Transverse colon (tissue), 4 donors: ENCODE data around the gene CFAP65. TPM values are rescaled to one million over a fixed set of nuclear protein-coding genes. Genes with fewer than 3 reads are reported as not detected.

Experiments
- DNase-seq: peaks from one replicate; pipeline ENCODE4 v3.0.0-alpha.2; 2019
- H3K27ac ChIP-seq, 4 donors: fragments of 200-600 bp; sonication (generic); 2 replicates each; pipeline ENCODE4 v1.5.1; 2016 to 2018; ENCODE audit warnings: inconsistent platforms in 4 of 4
- H3K27me3 ChIP-seq: fragments of 200-600 bp; sonication (generic); 2 replicates; pipeline ENCODE4 v1.5.1; 2017; ENCODE audit warnings: inconsistent platforms
- H3K36me3 ChIP-seq, 4 donors: fragments of 200-600 bp; sonication (generic); 2 replicates each; pipeline ENCODE4 v1.5.1; 2017 to 2019; ENCODE audit warnings: inconsistent platforms in 4 of 4
- H3K4me1 ChIP-seq, 4 donors: fragments of 200-600 bp; sonication (generic); 2 replicates each; pipeline ENCODE4 v1.5.1; 2017 to 2020; ENCODE audit warnings: inconsistent platforms in 4 of 4
- H3K4me3 ChIP-seq, 4 donors: fragments of 200-600 bp; sonication (generic); 1 replicate in 1 of 4; 2 replicates in 3 of 4; pipeline versions ENCODE4 v1.5.1 to v1.6.1; 2017 to 2019; ENCODE audit warnings: inconsistent platforms in 4 of 4
- H3K9me3 ChIP-seq, 2 donors: fragments of 200-600 bp; sonication (generic); 2 replicates each; pipeline ENCODE4 v1.5.1; 2017 to 2019; ENCODE audit warnings: inconsistent platforms in 2 of 2
- EP300 ChIP-seq: sonication (generic); formaldehyde crosslinking; IDR thresholded peaks from one replicate; pipeline ENCODE4 v1.6.1; 2017; ENCODE audit warnings: antibody characterized with exemption, low read depth
- POLR2A ChIP-seq: fragments of 450-650 bp; IDR thresholded peaks from one replicate; pipeline ENCODE4 v1.6.1; 2016; ENCODE audit warnings: antibody characterized with exemption, mild to moderate bottlenecking, moderate library complexity
- POLR2AphosphoS5 ChIP-seq, 3 donors: sonication (generic); formaldehyde crosslinking; IDR thresholded peaks; one replicate each; pipeline ENCODE4 v1.6.1; 2016; ENCODE audit warnings: antibody characterized with exemption in 3 of 3
- WGBS, 2 donors: methylation state at CpG; one replicate each; pipeline ENCODE4 v1.1.5; 2018; ENCODE audit warnings: low coverage in 1 of 2; 5-methylcytosine and 5-hydroxymethylcytosine counted together
- in situ Hi-C, 4 donors: fragments of 200-750 bp; cut with MboI; loops; one replicate each; pipeline versions ENCODE4 v1.15.0 to v1.15.1; 2017; ENCODE audit warnings: low sequenced_read_pairs in 3 of 4, low pct_ligation_motif_present in 1 of 4, low pct_unique_long_range_greater_than_20kb in 1 of 4
- intact Hi-C: fragments of 100-400 bp; cut with DNase I; formaldehyde crosslinking; loops from one replicate; pipeline ENCODE4 v1.15.1; 2023; ENCODE audit warnings: low total_unique reads
- total RNA-seq, 4 donors: library from RNA; depleted of rRNA; stranded (reverse); fragments of >200 nt; gene quantifications; one replicate each; pipeline ENCODE4 v1.1.0, GENCODE V29; 2016
- TF ChIP-seq, protein P1 (sequence below), 5 experiments: fragments of 200-600 bp in 3 of 5; fragments of 450-650 bp in 2 of 5; sonication (generic) in 3 of 5; IDR thresholded peaks; 1 replicate in 2 of 5; 2 replicates in 3 of 5; pipeline ENCODE4 v1.5.1; 2016 to 2017; ENCODE audit warnings: antibody characterized with exemption in 5 of 5, inconsistent platforms in 3 of 5, mild to moderate bottlenecking in 2 of 5, moderate library complexity in 1 of 5

The CFAP65 gene
- total RNA-seq, 4 donors from 2014 or later, result 0.64 to 3.0 (median 1.5) TPM; not detected in 1

DNA sequence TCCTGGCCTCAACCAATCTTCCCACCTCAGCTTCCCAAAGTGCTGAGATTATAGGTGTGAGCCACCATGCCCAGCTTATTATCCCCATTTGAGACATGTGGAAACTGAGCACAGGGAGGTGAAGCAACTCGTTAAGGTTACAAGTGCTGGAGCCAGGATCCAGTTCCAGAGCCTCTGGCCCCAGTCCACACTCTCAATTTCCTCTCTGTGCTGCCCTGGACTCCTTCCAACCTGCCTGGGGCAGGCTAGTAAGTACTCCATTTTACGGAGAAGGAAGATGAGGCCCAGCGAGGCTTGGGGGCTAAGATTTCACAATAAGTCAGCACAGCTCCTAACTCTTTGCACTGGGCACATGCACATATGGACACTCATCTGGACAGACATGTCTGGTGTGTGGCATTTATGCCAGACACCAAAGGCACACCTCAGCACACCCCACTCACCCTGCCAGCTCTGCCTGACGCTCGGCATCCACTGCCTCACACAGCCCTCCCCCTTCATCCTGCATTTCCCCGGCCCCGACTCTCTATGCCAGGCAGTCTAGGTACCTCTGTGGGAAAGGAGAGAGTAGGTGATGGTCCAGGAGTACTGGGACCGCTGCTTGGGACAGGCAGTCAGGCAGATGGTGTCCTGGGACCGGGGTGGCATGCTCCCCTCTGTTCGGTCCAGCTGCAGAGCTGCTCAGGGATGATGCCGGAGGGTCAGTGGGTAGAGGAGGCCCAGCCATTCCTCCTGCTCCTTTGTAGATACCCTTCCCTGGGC is 20.5 kb downstream of the CFAP65 start:
- Histone ChIP-seq H3K27ac (no peak overlapping the region), H3K4me1 (no peaks in the 10 kb centered on the region), H3K27me3 (no peaks in the 10 kb centered on the region), H3K9me3 (no peaks in the 10 kb centered on the region), H3K4me3 (no peak overlapping the region), H3K36me3 (no peaks in the 10 kb centered on the region)
- TF ChIP-seq POLR2AphosphoS5 (IDR thresholded peaks at IDR 0.05), result no peak
- TF ChIP-seq, protein P1, sequence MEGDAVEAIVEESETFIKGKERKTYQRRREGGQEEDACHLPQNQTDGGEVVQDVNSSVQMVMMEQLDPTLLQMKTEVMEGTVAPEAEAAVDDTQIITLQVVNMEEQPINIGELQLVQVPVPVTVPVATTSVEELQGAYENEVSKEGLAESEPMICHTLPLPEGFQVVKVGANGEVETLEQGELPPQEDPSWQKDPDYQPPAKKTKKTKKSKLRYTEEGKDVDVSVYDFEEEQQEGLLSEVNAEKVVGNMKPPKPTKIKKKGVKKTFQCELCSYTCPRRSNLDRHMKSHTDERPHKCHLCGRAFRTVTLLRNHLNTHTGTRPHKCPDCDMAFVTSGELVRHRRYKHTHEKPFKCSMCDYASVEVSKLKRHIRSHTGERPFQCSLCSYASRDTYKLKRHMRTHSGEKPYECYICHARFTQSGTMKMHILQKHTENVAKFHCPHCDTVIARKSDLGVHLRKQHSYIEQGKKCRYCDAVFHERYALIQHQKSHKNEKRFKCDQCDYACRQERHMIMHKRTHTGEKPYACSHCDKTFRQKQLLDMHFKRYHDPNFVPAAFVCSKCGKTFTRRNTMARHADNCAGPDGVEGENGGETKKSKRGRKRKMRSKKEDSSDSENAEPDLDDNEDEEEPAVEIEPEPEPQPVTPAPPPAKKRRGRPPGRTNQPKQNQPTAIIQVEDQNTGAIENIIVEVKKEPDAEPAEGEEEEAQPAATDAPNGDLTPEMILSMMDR (IDR thresholded peaks at IDR 0.05), result no peak
- no peak for TF ChIP-seq POLR2A
- no peak for TF ChIP-seq EP300
- intact Hi-C loops (no loop called here), in situ Hi-C loops (loop anchor here in 1 of 4 donors (10.0 kb wide), 1 partner anchor 134 kb away; no protein-coding TSS in a partner anchor)
- no peak for DNase-seq
- WGBS, 2 donors, result 73% methylated on average over 11 of the region's 11 CpGs; no CpG with 5 or more reads in 1 of the 2 donors

DNA sequence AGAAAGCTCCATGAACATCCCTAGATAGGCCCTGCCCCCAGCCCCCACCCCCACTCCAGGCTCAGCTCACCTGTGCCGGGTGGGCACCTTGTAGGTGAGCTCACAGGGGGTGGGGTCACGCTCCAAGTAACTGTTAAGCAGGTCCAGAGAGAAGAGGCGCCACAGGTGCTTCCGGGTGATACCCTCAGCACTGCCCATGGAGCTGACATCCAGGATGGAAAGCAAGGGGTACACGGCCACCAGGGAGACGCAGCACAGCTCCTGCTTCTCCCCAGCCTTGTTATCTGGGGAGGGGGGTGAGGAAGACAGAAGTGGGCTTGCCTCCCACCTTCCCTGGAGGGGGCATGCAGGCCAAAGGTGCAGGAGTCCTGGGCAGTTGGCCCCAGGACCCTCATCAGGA is 21.9 kb downstream of the CFAP65 start:
- no peak overlapping the region for H3K27ac ChIP-seq
- H3K27me3 ChIP-seq, result no peaks in the 10 kb centered on the region
- H3K36me3 ChIP-seq, result no peaks in the 10 kb centered on the region
- H3K4me3 ChIP-seq, result no peak overlapping the region
- in situ Hi-C loops, result no loop called here
- no peaks in the 10 kb centered on the region for H3K4me1 ChIP-seq
- H3K9me3 ChIP-seq, result no peaks in the 10 kb centered on the region
- 83% methylated on average over 6 of the region's 6 CpGs; no CpG with 5 or more reads in 1 of the 2 donors for WGBS, 2 donors
- intact Hi-C loops, result no loop called here
- TF ChIP-seq POLR2AphosphoS5 (IDR thresholded peaks at IDR 0.05), result no peak
- no peak for TF ChIP-seq POLR2A
- DNase-seq, result no peak

DNA sequence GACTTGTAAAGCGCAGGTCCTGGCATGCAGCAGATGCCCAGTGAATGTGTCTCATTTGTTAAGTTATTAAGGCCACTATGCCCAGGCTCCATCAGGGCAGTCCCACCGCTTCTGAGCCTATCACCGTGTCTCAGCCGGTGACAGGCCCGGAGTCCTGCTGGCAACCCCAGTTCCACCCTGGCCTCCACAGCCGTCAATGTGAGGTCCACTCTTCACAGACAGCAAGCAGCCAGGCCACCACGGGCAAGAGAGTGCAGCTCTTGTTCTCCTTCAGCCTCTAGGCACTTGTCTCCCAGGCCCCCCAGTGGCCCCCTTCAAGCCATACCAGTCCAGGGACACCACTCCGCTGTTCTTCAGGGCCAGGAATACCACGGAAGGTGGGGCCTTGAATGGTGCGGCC is 22.6 kb downstream of the CFAP65 start:
- 90 to 91% methylated on average over 2 to 10 of the region's 10 CpGs for WGBS, 2 donors

DNA sequence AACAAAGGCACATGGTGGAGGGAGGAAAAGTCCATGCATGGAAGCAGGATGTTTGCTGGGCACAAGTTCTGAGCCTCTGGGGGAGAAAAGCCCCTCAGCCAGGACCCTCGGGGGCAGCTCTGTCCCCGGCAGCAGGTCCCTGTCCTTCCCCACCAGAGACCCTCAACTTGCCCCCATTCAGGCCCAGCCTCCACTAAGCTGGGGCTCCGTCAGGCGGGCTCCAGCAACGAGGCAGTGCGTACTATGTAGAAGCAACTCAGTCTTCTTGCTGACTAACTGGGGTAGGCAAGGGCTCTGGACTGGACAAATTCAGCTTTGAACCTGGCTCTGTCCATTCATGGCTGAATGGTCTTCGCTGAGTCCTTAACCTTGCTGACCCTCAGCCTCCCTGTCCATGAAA is 23.0 kb downstream of the CFAP65 start:
- Histone ChIP-seq H3K4me3 (no peak overlapping the region), H3K9me3 (no peaks in the 10 kb centered on the region), H3K36me3 (no peaks in the 10 kb centered on the region), H3K27me3 (peaks cover 1% of the 10 kb centered on the region), H3K4me1 (no peaks in the 10 kb centered on the region), H3K27ac (no peak overlapping the region)
- DNase-seq, result no peak
- in situ Hi-C loops, result no loop called here
- WGBS, 2 donors, result 72 to 74% methylated on average over 4 to 7 of the region's 7 CpGs
- intact Hi-C loops, result no loop called here
- TF ChIP-seq EP300, result no peak
- TF ChIP-seq, protein P1 (IDR thresholded peaks at IDR 0.05), result no peak
- TF ChIP-seq POLR2AphosphoS5 (IDR thresholded peaks at IDR 0.05), result no peak
- no peak for TF ChIP-seq POLR2A

More for the DNA sequence above, 22.6 kb downstream of the CFAP65 start:
- Histone ChIP-seq H3K9me3 (no peaks in the 10 kb centered on the region), H3K4me3 (no peak overlapping the region), H3K27me3 (no peaks in the 10 kb centered on the region), H3K4me1 (no peaks in the 10 kb centered on the region), H3K36me3 (no peaks in the 10 kb centered on the region), H3K27ac (no peak overlapping the region)
- in situ Hi-C loops, result no loop called here
- TF ChIP-seq, protein P1 (IDR thresholded peaks at IDR 0.05), result no peak
- TF ChIP-seq POLR2A (no peak), EP300 (no peak), POLR2AphosphoS5 (IDR thresholded peaks at IDR 0.05) (no peak)
- DNase-seq, result no peak
- intact Hi-C loops, result no loop called here
